Liver (tissue), 3 donors: ENCODE results near the gene KRT77.

Experiments used
- ATF3 ChIP-seq: IDR thresholded peaks from 2 replicates; pipeline ENCODE4 v1.6.1; 2016; ENCODE audit warnings: antibody characterized with exemption
- CTCF ChIP-seq: fragments of 150-350 bp; IDR thresholded peaks from 2 replicates; pipeline ENCODE4 v1.5.1; 2017; ENCODE audit warnings: improper control_type of control experiment, low read depth, low read length; ENCODE audit not compliant: missing input control
- FOXA2 ChIP-seq: IDR thresholded peaks from 2 replicates; pipeline ENCODE4 v1.6.1; 2016; ENCODE audit warnings: antibody characterized with exemption
- JUND ChIP-seq, 2 donors: IDR thresholded peaks; 2 replicates each; pipeline ENCODE4 v1.6.1; 2016; ENCODE audit warnings: antibody characterized with exemption in 2 of 2
- MAX ChIP-seq: IDR thresholded peaks from 2 replicates; pipeline ENCODE4 v1.6.1; 2016; ENCODE audit warnings: antibody characterized with exemption
- RAD21 ChIP-seq, 2 donors: IDR thresholded peaks; 2 replicates each; pipeline ENCODE4 v1.6.1; 2016; ENCODE audit warnings: antibody characterized with exemption in 2 of 2, mild to moderate bottlenecking in 2 of 2
- REST ChIP-seq: IDR thresholded peaks from 2 replicates; pipeline ENCODE4 v1.6.1; 2016; ENCODE audit warnings: antibody characterized with exemption, mild to moderate bottlenecking
- RXRA ChIP-seq, 2 donors: IDR thresholded peaks; 2 replicates each; pipeline ENCODE4 v1.6.1; 2017 to 2018; ENCODE audit warnings: antibody characterized with exemption in 2 of 2, mild to moderate bottlenecking in 1 of 2
- TAF1 ChIP-seq: conservative IDR thresholded peaks from 2 replicates; pipeline ENCODE4 v1.6.1; 2016; ENCODE audit warnings: antibody characterized with exemption, mild to moderate bottlenecking
- YY1 ChIP-seq: IDR thresholded peaks from 2 replicates; pipeline ENCODE4 v1.6.1; 2016; ENCODE audit warnings: antibody characterized with exemption, mild to moderate bottlenecking
- donor health status: healthy.
- donor health status: healthy.

GRCh38 chr12:52670961-52671360 lies 32.4 kb downstream of the KRT77 start:
- TF ChIP-seq YY1 (no peak), CTCF (no peak), MAX (no peak), RAD21 (IDR thresholded peaks at IDR 0.05) (no peak), REST (no peak), ATF3 (no peak), TAF1 (no peak), FOXA2 (no peak), JUND (IDR thresholded peaks at IDR 0.05) (no peak), RXRA (IDR thresholded peaks at IDR 0.05) (no peak)
